ENCODE measurements around the gene OXCT1.

- TF ChIP-seq ZNF274 (IDR thresholded peaks at IDR 0.05; ENCODE audit: low read depth, low read length) (no peak), YY1 (IDR thresholded peaks at IDR 0.05; ENCODE audit: insufficient read depth, insufficient read length) (no peak), SUZ12 (IDR thresholded peaks at IDR 0.05; ENCODE audit: extremely low read depth, insufficient read depth, insufficient read length) (no peak)
Measured at GRCh38 chr5:41795125-41795524, 75.1 kb downstream of the OXCT1 start.
